Esophagus muscularis mucosa (tissue), 4 donors: Measurements from ENCODE around the gene SORBS1. TPM values are rescaled to one million over a fixed set of nuclear protein-coding genes. Genes with fewer than 3 reads are reported as not detected.
A peak's percentile ranks its signal among the peaks of the same experiment; 100 is the strongest.

Source experiments
- DNase-seq: peaks from one replicate; pipeline ENCODE4 v3.0.0-alpha.2; 2017; ENCODE audit errors: extremely low spot score
- H3K27ac ChIP-seq, 4 donors: fragments of 200-600 bp; sonication (generic); replicated peaks in 1 of 4; 1 replicate in 3 of 4; 2 replicates in 1 of 4; pipeline ENCODE4 v1.5.1; 2016 to 2019; ENCODE audit warnings: mild to moderate bottlenecking in 1 of 4
- H3K27me3 ChIP-seq, 4 donors: fragments of 200-600 bp; sonication (generic); one replicate each; pipeline versions ENCODE4 v1.5.1 to v1.6.0; 2016 to 2019
- H3K36me3 ChIP-seq, 4 donors: fragments of 200-600 bp; sonication (generic); one replicate each; pipeline ENCODE4 v1.5.1; 2016 to 2019
- H3K4me1 ChIP-seq, 4 donors: fragments of 200-600 bp; sonication (generic); one replicate each; pipeline ENCODE4 v1.5.1; 2016 to 2019
- H3K4me3 ChIP-seq, 4 donors: fragments of 200-600 bp; sonication (generic); 1 replicate in 2 of 4; 2 replicates in 2 of 4; pipeline ENCODE4 v1.5.1; 2016 to 2019; ENCODE audit warnings: mild to moderate bottlenecking in 4 of 4, moderate library complexity in 1 of 4
- H3K9me3 ChIP-seq, 4 donors: fragments of 200-600 bp; sonication (generic); 1 replicate in 3 of 4; 2 replicates in 1 of 4; pipeline ENCODE4 v1.5.1; 2016 to 2019
- CTCF ChIP-seq, 3 experiments: fragments of 200-600 bp in 2 of 3; fragments of 450-650 bp in 1 of 3; sonication (generic) in 2 of 3; IDR thresholded peaks; one replicate each; pipeline ENCODE4 v1.5.1; 2017 to 2019; ENCODE audit warnings: antibody characterized with exemption in 3 of 3, mild to moderate bottlenecking in 2 of 3, moderate library complexity in 1 of 3
- EP300 ChIP-seq: sonication (generic); formaldehyde crosslinking; IDR thresholded peaks from one replicate; pipeline ENCODE4 v1.6.1; 2017; ENCODE audit warnings: antibody characterized with exemption
- POLR2A ChIP-seq: fragments of 450-650 bp; IDR thresholded peaks from one replicate; pipeline ENCODE4 v1.6.1; 2017; ENCODE audit warnings: antibody characterized with exemption, moderate library complexity, mild to moderate bottlenecking, low read depth
- POLR2AphosphoS5 ChIP-seq, 2 donors: sonication (generic); formaldehyde crosslinking; IDR thresholded peaks; one replicate each; pipeline ENCODE4 v1.6.1; 2017; ENCODE audit warnings: antibody characterized with exemption in 2 of 2
- WGBS: methylation state at CpG from one replicate; pipeline ENCODE4 v1.1.5; 2018; 5-methylcytosine and 5-hydroxymethylcytosine counted together
- intact Hi-C: fragments of 100-400 bp; cut with DNase I; formaldehyde crosslinking; loops from one replicate; pipeline ENCODE4 v1.15.1; 2023
- total RNA-seq, 4 donors: library from RNA; depleted of rRNA; stranded (reverse); fragments of >200 nt; gene quantifications; one replicate each; pipeline versions ENCODE4 v1.1.0 to v1.2.1, GENCODE V29; 2016

The SORBS1 gene
- total RNA-seq, 4 donors from 2014 or later = 1,569 to 2,231 (median 1,854) TPM

- Histone ChIP-seq H3K4me1 (peaks cover 67 to 100% (median 96%) of the 10 kb centered on the region in 4 donors), H3K27ac (peak overlapping the region; percentile 85 to 97 (median 94))
- 55% methylated on average over 1 of the region's 1 CpG for WGBS
Measured at GRCh38 chr10:95462740-95463667, 98.2 kb downstream of the SORBS1 start.

GRCh38 chr10:95461611-95462010 is 99.6 kb downstream of the SORBS1 start:
- TF ChIP-seq POLR2AphosphoS5 (IDR thresholded peaks at IDR 0.05) = peak in 1 of 2 donors; percentile 44
- TF ChIP-seq EP300 = no peak
- TF ChIP-seq CTCF (IDR thresholded peaks at IDR 0.05) = no peak
- Histone ChIP-seq H3K27me3 (no peaks in the 10 kb centered on the region), H3K4me1 (peaks cover 64 to 100% (median 97%) of the 10 kb centered on the region in 4 donors), H3K4me3 (no peak overlapping the region), H3K36me3 (no peaks in the 10 kb centered on the region), H3K27ac (peak overlapping the region; percentile 85 to 97 (median 94)), H3K9me3 (no peaks in the 10 kb centered on the region)
- intact Hi-C loops = no loop called here
- DNase-seq = no peak
- 69% methylated on average over 4 of the region's 4 CpGs for WGBS

More at GRCh38 chr10:95462740-95463667, 98.2 kb downstream of the SORBS1 start:
- no peaks in the 10 kb centered on the region for H3K9me3 ChIP-seq
- H3K27me3 ChIP-seq = no peaks in the 10 kb centered on the region
- H3K4me3 ChIP-seq = peak overlapping the region in 1 of 4 donors; percentile 6
- TF ChIP-seq CTCF (IDR thresholded peaks at IDR 0.05) = no peak
- peak; percentile 35 to 67 for TF ChIP-seq POLR2AphosphoS5 (IDR thresholded peaks at IDR 0.05)
- no peak for DNase-seq
- no peaks in the 10 kb centered on the region for H3K36me3 ChIP-seq
- intact Hi-C loops = no loop called here

GRCh38 chr10:95459446-95460045 is 101.6 kb downstream of the SORBS1 start:
- intact Hi-C loops = no loop called here
- Histone ChIP-seq H3K4me3 (no peak overlapping the region), H3K27me3 (no peaks in the 10 kb centered on the region), H3K27ac (peak overlapping the region; percentile 85 to 97 (median 94)), H3K4me1 (peaks cover 51 to 100% (median 98%) of the 10 kb centered on the region in 4 donors), H3K9me3 (no peaks in the 10 kb centered on the region), H3K36me3 (peaks cover 0 to under 1% (median 0%) of the 10 kb centered on the region in 4 donors)
- 49% methylated on average over 9 of the region's 9 CpGs for WGBS
- no peak for DNase-seq
- TF ChIP-seq CTCF (IDR thresholded peaks at IDR 0.05) (no peak), POLR2AphosphoS5 (IDR thresholded peaks at IDR 0.05) (peak in 1 of 2 donors; percentile 60)

- Histone ChIP-seq H3K27ac (peak overlapping the region; percentile 85 to 97 (median 94)), H3K4me3 (no peak overlapping the region), H3K27me3 (no peaks in the 10 kb centered on the region), H3K4me1 (peaks cover 46 to 100% (median 98%) of the 10 kb centered on the region in 4 donors), H3K36me3 (peaks cover 0 to 7% (median 0%) of the 10 kb centered on the region in 4 donors), H3K9me3 (no peaks in the 10 kb centered on the region)
- TF ChIP-seq POLR2AphosphoS5 (IDR thresholded peaks at IDR 0.05) = no peak
- TF ChIP-seq EP300 = no peak
- TF ChIP-seq POLR2A = no peak
- TF ChIP-seq CTCF (IDR thresholded peaks at IDR 0.05) = no peak
- DNase-seq = no peak
- intact Hi-C loops = no loop called here
- WGBS = 43% methylated on average over 1 of the region's 1 CpG
Measured at GRCh38 chr10:95458871-95459270, 102.3 kb downstream of the SORBS1 start.
